CD4-positive, alpha-beta T cell (primary cell): ENCODE data around the gene NOXA1. TPM values are rescaled to one million over a fixed set of nuclear protein-coding genes. Genes with fewer than 3 reads are reported as not detected.

Source experiments
- ATAC-seq: fragments of 200-7000 bp; cut with Tn5 transposase; one replicate; pipeline ENCODE4 v1.10.0; 2022; ENCODE audit warnings: mild to moderate bottlenecking; ENCODE audit not compliant: poor library complexity
- CTCF ChIA-PET: fragments of 350-600 bp; sonication (Branson Sonifier 250); formaldehyde crosslinking; loops from one replicate; lab custom pipeline; 2021; ENCODE audit warnings: antibody characterized with exemption, inconsistent platforms; lab: Charles Lee
- POLR2A ChIA-PET: fragments of 350-600 bp; sonication (Branson Sonifier 250); formaldehyde crosslinking; loops from one replicate; lab custom pipeline; 2021; ENCODE audit warnings: antibody characterized with exemption, inconsistent platforms; lab: Charles Lee
- DNase-seq, 14 experiments: peaks; one replicate each; pipeline ENCODE4 v3.0.0-alpha.2; 2013 to 2020; ENCODE audit warnings: mixed read lengths in 2 of 14
- H3K27ac ChIP-seq, 2 donors: one replicate each; pipeline versions ENCODE4 v1.5.1 to v1.7.0; 2013; ENCODE audit warnings: low read length in 2 of 2, low read depth in 1 of 2, mild to moderate bottlenecking in 1 of 2
- H3K27me3 ChIP-seq, 2 experiments: 1 replicate in 1 of 2; 2 replicates in 1 of 2; pipeline versions ENCODE4 v1.6.1 to v1.7.0; 2013; ENCODE audit warnings: low read length in 2 of 2, control low read depth in 1 of 2, mild to moderate bottlenecking in 1 of 2, moderate library complexity in 1 of 2; ENCODE audit not compliant: insufficient read depth in 2 of 2, control insufficient read depth in 1 of 2
- H3K36me3 ChIP-seq: one replicate; pipeline ENCODE4 v1.6.1; 2013; ENCODE audit warnings: low read length, control low read depth; ENCODE audit not compliant: insufficient read depth
- H3K4me1 ChIP-seq: one replicate; pipeline ENCODE4 v1.6.1; 2013; ENCODE audit warnings: low read length, control low read depth; ENCODE audit not compliant: insufficient read depth
- H3K4me3 ChIP-seq: one replicate; pipeline ENCODE4 v1.5.1; 2013; ENCODE audit warnings: mild to moderate bottlenecking, low read length, moderate library complexity
- H3K9me3 ChIP-seq, 2 experiments: 1 replicate in 1 of 2; 2 replicates in 1 of 2; pipeline versions ENCODE4 v1.6.1 to v1.7.0; 2013; ENCODE audit warnings: low read length in 2 of 2, mild to moderate bottlenecking in 2 of 2, control low read depth in 1 of 2, moderate library complexity in 1 of 2; ENCODE audit not compliant: control insufficient read depth in 1 of 2, insufficient read depth in 1 of 2
- H3K27ac Mint-ChIP-seq: one replicate; pipeline ENCODE4 v1.8.0; 2020; ENCODE audit warnings: mixed read lengths
- H3K27me3 Mint-ChIP-seq: one replicate; pipeline ENCODE4 v1.8.0; 2021; ENCODE audit warnings: mixed read lengths
- H3K36me3 Mint-ChIP-seq: one replicate; pipeline ENCODE4 v1.8.0; 2021; ENCODE audit warnings: low read depth, mixed read lengths
- H3K4me1 Mint-ChIP-seq: one replicate; pipeline ENCODE4 v1.8.0; 2021; ENCODE audit warnings: low read depth, mixed read lengths
- H3K4me3 Mint-ChIP-seq: one replicate; pipeline ENCODE4 v1.8.0; 2020; ENCODE audit warnings: mild to moderate bottlenecking, mixed read lengths
- H3K9me3 Mint-ChIP-seq: one replicate; pipeline ENCODE4 v1.8.0; 2020; ENCODE audit warnings: mixed read lengths
- CTCF ChIP-seq: fragments of 200-600 bp; IDR thresholded peaks from one replicate; pipeline ENCODE4 v1.8.0; 2022; ENCODE audit warnings: antibody characterized with exemption, mild to moderate bottlenecking
- intact Hi-C, 2 experiments: fragments of 100-400 bp; cut with DNase I in 1 of 2; cut with micrococcal nuclease in 1 of 2; formaldehyde crosslinking; loops; one replicate each; pipeline versions ENCODE4 v1.15.1 to v1.9.0; 2023 to 2025; cut with DNase I, micrococcal nuclease
- total RNA-seq, 174 experiments: library from RNA in 2 of 174; stranded (reverse) in 2 of 174; gene quantifications; one replicate each; pipeline ENCODE4 v1.2.3 and lab custom pipeline; 2021 to 2026

The NOXA1 gene
- total RNA-seq, 2 experiments from 2014 or later = 6.7 to 7.7 TPM

GRCh38 chr9:137387114-137387890 is 35.9 kb upstream of the NOXA1 start:
- ATAC-seq (peak; percentile 95), DNase-seq (peak in 13 of 14 experiments; percentile 23 to 77 (median 60))
- Histone ChIP-seq H3K4me3 (peak overlapping the region; percentile 26), H3K36me3 (peaks cover 4% of the 10 kb centered on the region), H3K4me1 (peaks cover 22% of the 10 kb centered on the region), H3K27ac (peak overlapping the region; percentile 55 to 69), H3K9me3 (no peaks in the 10 kb centered on the region), H3K27me3 (no peaks in the 10 kb centered on the region)
- POLR2A ChIA-PET = interaction anchor here (0.5 to 1.8 kb wide), 12 partner anchors 19 to 241 kb away, joined by 3 to 18 read pairs (median 4); partner anchors contain the start of genes EXD3, NOXA1, NRARP and RNF208
- no peaks in the 10 kb centered on the region for H3K27me3 Mint-ChIP-seq
- H3K4me3 Mint-ChIP-seq = peak overlapping the region; percentile 69
- intact Hi-C loops = no loop called here
- H3K36me3 Mint-ChIP-seq = no peaks in the 10 kb centered on the region
- no peak for TF ChIP-seq CTCF
- peak overlapping the region; percentile 96 for H3K27ac Mint-ChIP-seq
- H3K4me1 Mint-ChIP-seq = peaks cover 13% of the 10 kb centered on the region
- H3K9me3 Mint-ChIP-seq = no peaks in the 10 kb centered on the region
- CTCF ChIA-PET = no interaction called here

- Histone ChIP-seq H3K27me3 (no peaks in the 10 kb centered on the region), H3K36me3 (peaks cover 4% of the 10 kb centered on the region), H3K4me1 (peaks cover 22% of the 10 kb centered on the region), H3K4me3 (no peak overlapping the region), H3K27ac (peak overlapping the region; percentile 55 to 69), H3K9me3 (no peaks in the 10 kb centered on the region)
- Mint-ChIP-seq H3K27ac (peak overlapping the region; percentile 96), H3K9me3 (no peaks in the 10 kb centered on the region), H3K27me3 (no peaks in the 10 kb centered on the region), H3K36me3 (no peaks in the 10 kb centered on the region), H3K4me3 (peak overlapping the region; percentile 54), H3K4me1 (peaks cover 13% of the 10 kb centered on the region)
- POLR2A ChIA-PET = interaction anchor here (0.5 to 1.8 kb wide), 12 partner anchors 18 to 241 kb away, joined by 3 to 18 read pairs (median 4); partner anchors contain the start of genes EXD3, NOXA1, NRARP and RNF208
- no peak for TF ChIP-seq CTCF
- DNase-seq (no peak), ATAC-seq (peak; percentile 11)
- intact Hi-C loops = no loop called here
- CTCF ChIA-PET = no interaction called here
Measured at GRCh38 chr9:137387891-137388560, 35.2 kb upstream of the NOXA1 start.

DNA sequence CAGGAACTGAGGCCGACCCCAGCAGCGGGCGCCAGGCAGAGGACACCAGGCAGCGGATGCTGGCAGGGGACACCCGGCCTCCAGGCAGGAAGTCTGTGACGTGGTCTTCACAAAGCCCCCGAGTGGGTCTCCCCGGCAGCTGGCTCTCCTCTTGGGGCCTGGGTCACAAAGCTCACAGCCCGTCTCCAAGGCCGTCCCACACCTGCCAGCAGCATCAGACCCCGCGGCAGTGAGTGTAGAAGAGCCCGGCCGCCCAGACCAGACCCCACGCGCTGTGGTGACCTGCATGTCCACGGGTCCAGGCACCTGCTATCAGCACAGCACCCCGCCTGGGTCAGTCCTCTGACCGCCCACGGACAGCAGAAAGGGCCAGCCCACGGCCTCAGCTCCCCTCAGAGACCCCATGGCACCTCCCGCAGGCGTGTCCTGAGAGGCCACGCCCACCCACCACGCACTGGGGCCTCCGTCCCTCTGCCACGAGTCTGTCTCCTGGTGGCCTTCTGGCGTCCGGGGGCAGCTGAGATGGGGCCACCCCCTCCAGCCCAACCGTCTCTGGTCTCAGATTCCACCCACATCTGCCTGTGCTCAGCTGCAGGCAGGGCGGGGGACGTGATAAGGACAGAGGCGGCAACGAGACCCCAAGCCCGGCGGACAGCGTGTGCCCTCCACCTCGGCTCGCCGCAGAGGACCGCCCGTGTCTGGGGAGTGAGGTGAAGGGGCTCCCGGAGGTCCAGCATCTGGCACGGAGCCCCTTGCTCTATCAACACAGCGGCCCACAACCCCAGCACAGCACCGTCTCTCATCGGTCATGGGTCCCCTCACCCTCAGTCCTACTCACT is 34.4 kb upstream of the NOXA1 start:
- intact Hi-C loops = no loop called here
- POLR2A ChIA-PET = interaction anchor here (1.1 to 1.8 kb wide), 2 partner anchors 25 to 34 kb away, joined by 4 to 18 read pairs; partner anchors contain the start of genes EXD3 and NOXA1
- H3K4me1 Mint-ChIP-seq = peaks cover 13% of the 10 kb centered on the region
- H3K36me3 ChIP-seq = peaks cover 4% of the 10 kb centered on the region
- H3K9me3 ChIP-seq = no peaks in the 10 kb centered on the region
- H3K9me3 Mint-ChIP-seq = no peaks in the 10 kb centered on the region
- peak overlapping the region in 1 of 2 donors; percentile 69 for H3K27ac ChIP-seq
- H3K4me3 ChIP-seq = no peak overlapping the region
- DNase-seq = no peak
- H3K27ac Mint-ChIP-seq = peak overlapping the region; percentile 96
- CTCF ChIA-PET = no interaction called here
- no peaks in the 10 kb centered on the region for H3K27me3 ChIP-seq
- no peaks in the 10 kb centered on the region for H3K36me3 Mint-ChIP-seq
- no peaks in the 10 kb centered on the region for H3K27me3 Mint-ChIP-seq
- TF ChIP-seq CTCF = no peak
- peaks cover 22% of the 10 kb centered on the region for H3K4me1 ChIP-seq
- no peak overlapping the region for H3K4me3 Mint-ChIP-seq
- ATAC-seq = no peak
